Measurements from ENCODE around the gene MEN1. TPM values are rescaled to one million over a fixed set of nuclear protein-coding genes. Genes with fewer than 3 reads are reported as not detected.

Gene MEN1
- total RNA-seq, 1 donor from 2014 or later, result 61.5 TPM

- no peak for TF ChIP-seq CTCF (IDR thresholded peaks at IDR 0.05; ENCODE audit: unreplicated experiment)
- H3K4me1 Mint-ChIP-seq (ENCODE audit: low read depth), result peaks cover 10% of the 10 kb centered on the region
- no peak overlapping the region for H3K4me3 Mint-ChIP-seq (ENCODE audit: low read depth)
- H3K9me3 Mint-ChIP-seq (ENCODE audit: low read depth), result no peaks in the 10 kb centered on the region
- no peak overlapping the region for H3K27ac Mint-ChIP-seq
- H3K36me3 Mint-ChIP-seq (ENCODE audit: insufficient read depth), result peaks cover under 1% of the 10 kb centered on the region
- no peak for DNase-seq (ENCODE audit: low spot score, unreplicated experiment)
- H3K27me3 Mint-ChIP-seq, result peaks cover 1% of the 10 kb centered on the region
Measured at GRCh38 chr11:64754919-64755662, 55.3 kb downstream of the MEN1 start.

DNA sequence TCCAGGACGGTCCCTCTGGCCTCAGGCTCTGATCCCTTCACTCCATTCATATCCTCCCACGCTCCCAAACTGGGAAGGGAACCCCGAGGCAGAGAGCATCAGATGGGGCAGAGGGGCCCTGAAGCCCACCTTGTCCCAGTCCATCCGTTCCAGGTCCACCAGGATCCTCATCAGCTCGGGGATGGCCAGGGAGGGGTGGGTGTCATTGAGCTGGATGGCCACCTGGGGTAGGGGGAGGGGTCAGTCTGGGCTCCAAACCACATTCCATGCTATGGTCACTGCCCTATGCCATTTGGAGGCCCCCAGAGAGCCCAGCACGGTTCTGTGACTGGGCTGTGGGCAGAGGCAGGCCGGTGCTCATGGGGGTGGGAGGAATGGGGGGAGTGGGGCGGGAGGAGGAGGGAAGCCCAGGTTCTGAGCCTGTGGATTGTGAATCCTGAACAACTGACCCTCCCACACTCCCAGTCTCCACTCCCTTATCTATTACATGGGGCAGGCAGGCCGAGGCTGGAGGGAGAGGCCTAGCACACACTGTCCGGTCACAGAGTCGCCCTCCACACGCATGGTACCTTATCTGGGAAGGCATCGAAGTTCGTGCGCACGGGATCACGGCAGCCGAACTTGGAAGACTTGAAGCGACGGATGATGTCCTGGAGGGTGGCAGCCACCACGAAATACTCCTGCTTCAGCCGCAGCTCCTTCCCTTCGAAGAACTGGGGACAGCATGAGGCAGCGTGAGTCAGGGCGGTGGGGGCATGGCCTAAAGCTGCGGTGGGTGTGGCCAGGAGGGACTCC is 56.0 kb downstream of the MEN1 start:
- Mint-ChIP-seq H3K4me1 (ENCODE audit: low read depth) (peaks cover 2% of the 10 kb centered on the region), H3K27ac (no peak overlapping the region), H3K4me3 (ENCODE audit: low read depth) (no peak overlapping the region), H3K36me3 (ENCODE audit: insufficient read depth) (peaks cover 2% of the 10 kb centered on the region), H3K27me3 (peaks cover 3% of the 10 kb centered on the region), H3K9me3 (ENCODE audit: low read depth) (no peaks in the 10 kb centered on the region)
- no peak for DNase-seq (ENCODE audit: low spot score, unreplicated experiment)
- TF ChIP-seq CTCF (IDR thresholded peaks at IDR 0.05; ENCODE audit: unreplicated experiment), result no peak

Other genes starting within 250 kb of the MEN1 start
- gene SLC22A12, start 219.3 kb downstream of the MEN1 start, total RNA-seq, result not detected in 2 replicates
- 0.17 and 0.60 TPM in 2 replicates for gene NRXN2, start 87.4 kb downstream of the MEN1 start, total RNA-seq
- 0.53 and 0.73 TPM in 2 replicates for gene RASGRP2, start 66.4 kb downstream of the MEN1 start, total RNA-seq
- 1.4 and 1.6 TPM in 2 replicates for gene PYGM, start 50.6 kb downstream of the MEN1 start, total RNA-seq
- 500 and 503 TPM in 2 replicates for gene SF1, start 32.0 kb downstream of the MEN1 start, total RNA-seq
- 12.7 and 13.3 TPM in 2 replicates for gene MAP4K2, start 7.3 kb downstream of the MEN1 start, total RNA-seq
- 20.1 and 21.1 TPM in 2 replicates for gene CDC42BPG, start 34.1 kb upstream of the MEN1 start, total RNA-seq
- 55.0 and 57.2 TPM in 2 replicates for gene EHD1, start 68.1 kb upstream of the MEN1 start, total RNA-seq
- 33.2 and 35.0 TPM in 2 replicates for gene ATG2A, start 106.7 kb upstream of the MEN1 start, total RNA-seq
- gene PPP2R5B, start 114.1 kb upstream of the MEN1 start, total RNA-seq, result 14.1 and 15.9 TPM in 2 replicates
- 0.41 TPM in 1 of 2 replicates, not detected in the other for gene GPHA2, start 125.3 kb upstream of the MEN1 start, total RNA-seq
- not detected in 2 replicates for gene MAJIN, start 161.6 kb upstream of the MEN1 start, total RNA-seq
- gene BATF2, start 186.4 kb upstream of the MEN1 start, total RNA-seq, result 0.53 and 0.58 TPM in 2 replicates
- 95.2 and 96.7 TPM in 2 replicates for gene ARL2, start 203.6 kb upstream of the MEN1 start, total RNA-seq
- 33.0 and 34.5 TPM in 2 replicates for gene SNX15, start 216.9 kb upstream of the MEN1 start, total RNA-seq
- 18.5 and 19.3 TPM in 2 replicates for gene SAC3D1, start 230.7 kb upstream of the MEN1 start, total RNA-seq
- gene NAALADL1, start 248.0 kb upstream of the MEN1 start, total RNA-seq, result 4.3 and 4.4 TPM in 2 replicates